IMR-90 (cell line): ENCODE measurements around the gene HPN. TPM values are rescaled to one million over a fixed set of nuclear protein-coding genes. Genes with fewer than 3 reads are reported as not detected.

Experiments used
- BHLHE40 ChIP-seq: fragments of 150-350 bp; IDR thresholded peaks from 2 replicates; pipeline ENCODE4 v1.6.1; 2016; ENCODE audit warnings: mild to moderate bottlenecking, low read depth, low read length
- CEBPB ChIP-seq: IDR thresholded peaks from 2 replicates; pipeline ENCODE4 v1.6.1; 2012; ENCODE audit warnings: low read depth, low read length, improper control_type of control experiment
- CHD1 ChIP-seq: IDR thresholded peaks from 2 replicates; pipeline ENCODE4 v1.6.1; 2012; ENCODE audit warnings: low read depth, low read length, improper control_type of control experiment
- MAFK ChIP-seq: IDR thresholded peaks from 2 replicates; pipeline ENCODE4 v1.6.1; 2012; ENCODE audit warnings: low read depth, low read length, improper control_type of control experiment
- MAZ ChIP-seq: IDR thresholded peaks from 2 replicates; pipeline ENCODE4 v1.6.1; 2012; ENCODE audit warnings: low read depth, mild to moderate bottlenecking, low read length, improper control_type of control experiment, moderate library complexity, borderline replicate concordance
- POLR2A ChIP-seq: IDR thresholded peaks from 2 replicates; pipeline ENCODE4 v1.6.1; 2012; ENCODE audit warnings: mild to moderate bottlenecking, low read depth, low read length
- RFX5 ChIP-seq: IDR thresholded peaks from 2 replicates; pipeline ENCODE4 v1.8.0; 2012; ENCODE audit warnings: low read depth, mild to moderate bottlenecking, low read length, moderate library complexity
- polyA plus RNA-seq, 3 experiments: library from polyadenylated mRNA; depleted of rRNA; stranded (reverse); fragments of >200 nt; gene quantifications; 2 replicates each; pipeline ENCODE4 v1.2.3, GENCODE V29; 2012; ENCODE audit warnings: low replicate concordance in 1 of 3
- total RNA-seq: library from RNA; depleted of rRNA; stranded (reverse); fragments of >200 nt; gene quantifications from 2 replicates; pipeline ENCODE4 v1.2.3, GENCODE V29; 2012

Gene HPN
- total and polyA plus RNA-seq, 2 of the 4 experiments (the other 2 are of a cell fraction) = not detected

DNA sequence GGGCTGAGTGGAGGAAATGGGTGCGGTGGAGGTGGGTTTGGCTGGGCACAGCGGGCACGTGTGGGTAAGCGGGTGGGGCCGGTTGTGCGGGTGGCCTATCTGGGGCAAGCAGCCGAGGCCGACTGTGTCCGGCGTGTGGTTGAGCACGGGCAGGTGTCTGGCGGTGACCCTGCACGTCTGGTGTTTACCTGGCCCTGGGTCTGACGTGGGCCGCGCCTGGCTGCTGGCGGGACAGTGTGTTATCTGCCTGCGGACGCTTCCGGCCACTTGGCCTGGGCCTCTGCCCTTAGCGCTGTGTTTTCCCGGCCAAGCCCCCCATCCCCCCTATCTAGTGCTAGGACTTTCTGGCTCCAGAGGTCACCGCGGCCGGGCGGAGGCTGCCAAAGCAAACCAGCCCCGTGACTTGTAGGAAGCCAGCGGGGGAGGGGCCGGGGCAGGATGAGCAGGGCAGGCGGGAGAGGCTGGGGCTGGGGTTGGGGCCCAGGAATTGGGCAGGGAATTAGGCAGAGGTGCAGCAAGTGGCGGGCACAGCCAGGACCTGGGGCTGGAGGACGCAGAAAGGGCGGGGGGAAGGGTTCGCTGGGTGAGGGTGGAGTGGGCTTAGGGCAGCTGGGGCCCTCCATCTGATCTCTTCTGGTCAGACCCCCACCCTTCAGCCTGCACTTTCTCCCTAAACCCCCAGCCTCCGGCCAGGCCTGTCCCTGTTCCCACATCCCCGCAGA is 534 bp upstream of the HPN start (continued):
- TF ChIP-seq MAZ (no peak), CHD1 (no peak), CEBPB (no peak), RFX5 (no peak), POLR2A (no peak), BHLHE40 (no peak), MAFK (no peak)
